H9 (cell line): ENCODE results near the gene SLC47A2. TPM values are rescaled to one million over a fixed set of nuclear protein-coding genes. Genes with fewer than 3 reads are reported as not detected.

Experiments
- DNase-seq: peaks from one replicate; pipeline ENCODE4 v3.0.0-alpha.2; 2017
- H2AFZ ChIP-seq: one replicate; pipeline ENCODE4 v1.6.1; 2013; ENCODE audit warnings: mild to moderate bottlenecking, low read length, control low read depth, moderate library complexity
- H2AK5ac ChIP-seq: 2 replicates; pipeline ENCODE4 v1.6.1; 2013; ENCODE audit warnings: low read length, control low read depth, mixed read lengths; ENCODE audit not compliant: insufficient read length
- H2BK120ac ChIP-seq: one replicate; pipeline ENCODE4 v1.6.1; 2013; ENCODE audit warnings: low read depth, mild to moderate bottlenecking, low read length, control low read depth, inconsistent platforms; ENCODE audit not compliant: poor library complexity, severe bottlenecking
- H2BK12ac ChIP-seq: 2 replicates; pipeline ENCODE4 v1.6.1; 2013; ENCODE audit warnings: low read length, control low read depth, mixed read lengths, low read depth; ENCODE audit not compliant: insufficient read length
- H2BK15ac ChIP-seq: 2 replicates; pipeline ENCODE4 v1.6.1; 2013; ENCODE audit warnings: low read depth, low read length, control low read depth
- H2BK20ac ChIP-seq: one replicate; pipeline ENCODE4 v1.6.1; 2013; ENCODE audit warnings: low read depth, mild to moderate bottlenecking, low read length, control low read depth, inconsistent platforms; ENCODE audit not compliant: poor library complexity, severe bottlenecking
- H2BK5ac ChIP-seq: 2 replicates; pipeline ENCODE4 v1.6.1; 2013; ENCODE audit warnings: low read length, control low read depth, mixed read lengths; ENCODE audit not compliant: insufficient read length
- H3K14ac ChIP-seq: 2 replicates; pipeline ENCODE4 v1.6.1; 2013; ENCODE audit warnings: low read length, control low read depth; ENCODE audit not compliant: insufficient read depth
- H3K18ac ChIP-seq: 2 replicates; pipeline ENCODE4 v1.6.1; 2013; ENCODE audit warnings: low read depth, mild to moderate bottlenecking, mixed read lengths, low read length, control low read depth; ENCODE audit not compliant: insufficient read length
- H3K23ac ChIP-seq: 2 replicates; pipeline ENCODE4 v1.6.1; 2013; ENCODE audit warnings: low read length, control low read depth, mixed read lengths, low read depth; ENCODE audit not compliant: insufficient read length
- H3K23me2 ChIP-seq: 2 replicates; pipeline ENCODE4 v1.6.1; 2013; ENCODE audit warnings: low read depth, mild to moderate bottlenecking, mixed read lengths, low read length, control low read depth; ENCODE audit not compliant: insufficient read length, poor library complexity, severe bottlenecking
- H3K27ac ChIP-seq: 2 replicates; pipeline ENCODE4 v1.5.1; 2013; ENCODE audit warnings: low read length, control low read depth, mixed read lengths, low read depth; ENCODE audit not compliant: insufficient read length
- H3K27me3 ChIP-seq: 2 replicates; pipeline ENCODE4 v1.6.1; 2013; ENCODE audit warnings: low read length, control low read depth, inconsistent platforms; ENCODE audit not compliant: insufficient read depth
- H3K4ac ChIP-seq: 2 replicates; pipeline ENCODE4 v1.6.1; 2013; ENCODE audit warnings: low read depth, mild to moderate bottlenecking, control low read depth, inconsistent platforms, low read length, moderate library complexity
- H3K4me1 ChIP-seq: 2 replicates; pipeline ENCODE4 v1.6.1; 2013; ENCODE audit warnings: low read length, control low read depth, inconsistent platforms; ENCODE audit not compliant: insufficient read depth
- H3K4me2 ChIP-seq: 2 replicates; pipeline ENCODE4 v1.6.1; 2013; ENCODE audit warnings: low read length, control low read depth, mixed read lengths; ENCODE audit not compliant: insufficient read length, insufficient read depth
- H3K56ac ChIP-seq: 2 replicates; pipeline ENCODE4 v1.6.1; 2013; ENCODE audit warnings: low read depth, mild to moderate bottlenecking, mixed read lengths, low read length, control low read depth; ENCODE audit not compliant: insufficient read length
- H3K79me1 ChIP-seq: 2 replicates; pipeline ENCODE4 v1.6.1; 2013; ENCODE audit warnings: low read depth, mild to moderate bottlenecking, moderate library complexity, low read length, control low read depth, inconsistent platforms; ENCODE audit not compliant: insufficient read depth, poor library complexity, severe bottlenecking
- H3K79me2 ChIP-seq: 2 replicates; pipeline ENCODE4 v1.6.1; 2013; ENCODE audit warnings: low read length, control low read depth, inconsistent platforms; ENCODE audit not compliant: insufficient read depth
- H3K9ac ChIP-seq: 2 replicates; pipeline ENCODE4 v1.6.1; 2013; ENCODE audit warnings: low read length, control low read depth, mixed read lengths; ENCODE audit not compliant: insufficient read length; ENCODE audit errors: extremely low read depth
- H3K9me3 ChIP-seq: one replicate; pipeline ENCODE4 v1.6.1; 2013; ENCODE audit warnings: low read depth, low read length, inconsistent platforms; ENCODE audit not compliant: control insufficient read depth
- H3T11ph ChIP-seq: one replicate; pipeline ENCODE4 v1.6.1; 2013; ENCODE audit warnings: mild to moderate bottlenecking, low read length, control low read depth, inconsistent platforms
- H4K20me1 ChIP-seq: one replicate; pipeline ENCODE4 v1.6.1; 2013; ENCODE audit not compliant: control insufficient read depth, insufficient read length, insufficient read depth
- H4K5ac ChIP-seq: 2 replicates; pipeline ENCODE4 v1.6.1; 2013; ENCODE audit warnings: low read depth, mild to moderate bottlenecking, mixed read lengths, low read length, control low read depth; ENCODE audit not compliant: insufficient read length
- H4K8ac ChIP-seq: replicated peaks from 2 replicates; pipeline ENCODE4 v1.6.1; 2013; ENCODE audit warnings: low read length, control low read depth, mixed read lengths, low read depth; ENCODE audit not compliant: insufficient read length
- H4K91ac ChIP-seq: 2 replicates; pipeline ENCODE4 v1.6.1; 2013; ENCODE audit warnings: low read depth, mild to moderate bottlenecking, moderate library complexity, mixed read lengths, low read length, control low read depth; ENCODE audit not compliant: insufficient read length
- H3K27ac Mint-ChIP-seq, 3 experiments: 2 replicates in 2 of 3; 3 replicates in 1 of 3; pipeline ENCODE4 v1.8.0; 2020 to 2021; ENCODE audit warnings: mixed read lengths in 3 of 3, mild to moderate bottlenecking in 1 of 3, moderate library complexity in 1 of 3
- H3K27me3 Mint-ChIP-seq: 2 replicates; pipeline ENCODE4 v1.8.0; 2021; ENCODE audit warnings: low read depth, mild to moderate bottlenecking, moderate library complexity, mixed read lengths
- H3K36me3 Mint-ChIP-seq, 3 experiments: 2 replicates in 2 of 3; 3 replicates in 1 of 3; pipeline ENCODE4 v1.8.0; 2020 to 2021; ENCODE audit warnings: low read depth in 3 of 3, mixed read lengths in 3 of 3; ENCODE audit not compliant: insufficient read depth in 1 of 3
- H3K4me1 Mint-ChIP-seq, 2 experiments: 2 replicates each; pipeline ENCODE4 v1.8.0; 2020; ENCODE audit warnings: mixed read lengths in 2 of 2
- H3K4me3 Mint-ChIP-seq, 2 experiments: 2 replicates in 1 of 2; 3 replicates in 1 of 2; pipeline ENCODE4 v1.8.0; 2020 to 2021; ENCODE audit warnings: mild to moderate bottlenecking in 2 of 2, mixed read lengths in 2 of 2, moderate library complexity in 1 of 2
- H3K9me3 Mint-ChIP-seq, 2 experiments: 2 replicates in 1 of 2; 3 replicates in 1 of 2; pipeline ENCODE4 v1.8.0; 2020; ENCODE audit warnings: mild to moderate bottlenecking in 2 of 2, mixed read lengths in 2 of 2, moderate library complexity in 1 of 2
- CTCF ChIP-seq: fragments of 200-600 bp; sonication (generic); conservative IDR thresholded peaks from 3 replicates; pipeline ENCODE4 v1.8.0; 2021; ENCODE audit warnings: antibody characterized with exemption, mild to moderate bottlenecking
- WGBS: extraction: QIAGEN DNeasy Blood & Tissue Kit; methylation state at CpG from one replicate; pipeline ENCODE4 v1.1.7; 2013; ENCODE audit warnings: missing lambda C conversion rate, low lambda C conversion rate, mixed read lengths; ENCODE audit not compliant: insufficient read length; ENCODE audit errors: extremely low coverage; 5-methylcytosine and 5-hydroxymethylcytosine counted together
- total RNA-seq: library from RNA; stranded (reverse); gene quantifications from 2 replicates; pipeline ENCODE4 v1.2.1, GENCODE V29; 2021

The SLC47A2 gene
- total RNA-seq, 1 experiment from 2014 or later = not detected

- peaks cover 0 to 3% of the 10 kb centered on the region in 2 experiments; a peak in 1 of 4 replicates for H3K4me1 Mint-ChIP-seq
- Histone ChIP-seq H3K4ac (no peak overlapping the region), H2BK120ac (no peak overlapping the region), H2AFZ (no peak overlapping the region), H3K79me2 (no peaks in the 10 kb centered on the region), H3T11ph (no peak overlapping the region), H3K23ac (no peak overlapping the region), H3K14ac (no peak overlapping the region; the same call in 1 of the 2 replicates), H3K4me2 (no peak overlapping the region), H3K56ac (no peak overlapping the region), H3K18ac (no peak overlapping the region), H3K27me3 (no peaks in the 10 kb centered on the region), H2BK15ac (no peak overlapping the region), H4K20me1 (no peaks in the 10 kb centered on the region), H3K9me3 (no peaks in the 10 kb centered on the region), H3K23me2 (peaks cover 2% of the 10 kb centered on the region), H2BK5ac (no peak overlapping the region), H3K9ac (no peak overlapping the region), H4K5ac (no peak overlapping the region), H2BK20ac (no peak overlapping the region), H3K27ac (no peak overlapping the region), H2BK12ac (no peak overlapping the region), H3K79me1 (no peaks in the 10 kb centered on the region), H4K91ac (no peak overlapping the region), H3K4me1 (no peaks in the 10 kb centered on the region), H4K8ac (no peak overlapping the region), H2AK5ac (no peak overlapping the region)
- no peaks in the 10 kb centered on the region for H3K9me3 Mint-ChIP-seq
- TF ChIP-seq CTCF = no peak
- H3K27ac Mint-ChIP-seq = no peak overlapping the region; a peak in 1 of 7 replicates
- peaks cover 3% of the 10 kb centered on the region; the same call in 1 of the 2 replicates for H3K27me3 Mint-ChIP-seq
- no CpG with 5 or more reads among the region's 26 CpGs for WGBS
- H3K36me3 Mint-ChIP-seq = no peaks in the 10 kb centered on the region
- no peak overlapping the region for H3K4me3 Mint-ChIP-seq
- DNase-seq = no peak
These were observed 23.1 kb upstream of the SLC47A2 start for GRCh38 chr17:19739241-19740201.
